NCI-H146 treated with DMSO at 0.1 percent for 48 hours (cell line): ENCODE measurements around the gene TASOR.
"Not testable (repeated sequence)": the region's sequence is repeated elsewhere in the genome, so short reads cannot be mapped to it uniquely, and the experiment has no call there.

Source experiments
- DNase-seq: peaks from one replicate; lab custom pipeline; 2025; ENCODE audit not compliant: unreplicated experiment; lab: John Stamatoyannopoulos, UW

TASOR gene, protein sequence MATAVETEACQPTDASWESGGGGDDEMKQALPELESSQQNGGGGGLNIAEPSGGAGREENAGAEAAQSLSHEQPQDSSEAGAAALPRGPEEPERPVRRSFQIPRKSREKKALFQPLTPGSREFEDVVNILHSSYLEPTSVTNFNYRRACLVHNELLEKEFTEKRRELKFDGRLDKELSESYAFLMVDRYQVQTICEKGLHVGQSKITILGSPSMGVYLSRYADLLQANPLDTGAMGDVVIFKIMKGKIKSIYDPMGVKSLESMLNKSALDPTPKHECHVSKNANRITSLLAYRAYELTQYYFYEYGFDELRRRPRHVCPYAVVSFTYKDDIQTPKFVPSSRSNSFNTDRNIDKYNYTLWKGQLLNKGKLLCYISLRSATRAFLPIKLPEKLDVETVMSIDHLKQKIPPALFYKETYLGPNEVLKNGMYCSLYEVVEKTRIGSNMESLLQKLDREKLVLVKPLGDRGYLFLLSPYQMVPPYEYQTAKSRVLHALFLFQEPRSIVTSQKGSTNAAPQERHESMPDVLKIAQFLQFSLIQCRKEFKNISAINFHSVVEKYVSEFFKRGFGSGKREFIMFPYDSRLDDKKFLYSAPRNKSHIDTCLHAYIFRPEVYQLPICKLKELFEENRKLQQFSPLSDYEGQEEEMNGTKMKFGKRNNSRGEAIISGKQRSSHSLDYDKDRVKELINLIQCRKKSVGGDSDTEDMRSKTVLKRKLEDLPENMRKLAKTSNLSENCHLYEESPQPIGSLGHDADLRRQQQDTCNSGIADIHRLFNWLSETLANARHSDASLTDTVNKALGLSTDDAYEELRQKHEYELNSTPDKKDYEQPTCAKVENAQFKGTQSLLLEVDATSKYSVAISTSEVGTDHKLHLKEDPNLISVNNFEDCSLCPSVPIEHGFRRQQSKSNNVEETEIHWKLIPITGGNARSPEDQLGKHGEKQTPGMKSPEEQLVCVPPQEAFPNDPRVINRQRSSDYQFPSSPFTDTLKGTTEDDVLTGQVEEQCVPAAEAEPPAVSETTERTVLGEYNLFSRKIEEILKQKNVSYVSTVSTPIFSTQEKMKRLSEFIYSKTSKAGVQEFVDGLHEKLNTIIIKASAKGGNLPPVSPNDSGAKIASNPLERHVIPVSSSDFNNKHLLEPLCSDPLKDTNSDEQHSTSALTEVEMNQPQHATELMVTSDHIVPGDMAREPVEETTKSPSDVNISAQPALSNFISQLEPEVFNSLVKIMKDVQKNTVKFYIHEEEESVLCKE (N-terminal part only)

DNA sequence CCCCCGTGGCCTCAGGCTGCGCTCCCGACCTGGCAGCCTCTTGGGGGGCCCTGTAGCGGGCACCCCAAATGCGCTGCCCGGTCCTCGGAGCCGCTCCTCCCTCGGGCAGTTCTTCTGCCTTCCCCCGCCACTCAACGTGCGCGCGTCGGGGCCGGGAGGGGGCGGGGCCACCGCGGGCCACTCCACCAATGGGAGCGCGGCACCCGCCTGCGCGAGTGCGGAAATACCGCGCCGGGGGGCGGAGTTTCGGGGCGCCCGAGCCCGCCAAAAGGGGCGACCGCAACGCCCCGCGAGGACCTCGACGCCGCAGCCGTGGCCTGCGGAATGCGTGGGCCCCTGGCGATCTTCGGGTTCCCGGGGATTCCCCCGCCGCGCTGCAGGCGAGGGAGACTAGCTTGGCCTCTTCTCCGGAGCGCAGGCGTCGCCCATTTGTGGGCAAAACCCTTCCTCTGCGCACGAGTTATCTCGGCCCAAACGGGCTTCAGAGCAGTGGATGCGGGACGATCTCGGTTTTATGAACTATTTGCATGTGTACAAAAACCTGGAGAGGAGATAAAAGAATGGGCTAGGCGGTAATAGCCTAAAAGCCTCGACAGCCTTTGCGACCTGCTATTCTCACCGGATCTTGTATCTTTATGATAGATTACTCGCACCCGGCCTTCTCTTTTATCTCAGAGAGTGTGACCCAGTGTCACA lies at the start of gene TASOR:
TSS of gene TASOR (minus strand) at position 144 of the 696 bp plus-strand sequence. CDS start 259 bp downstream, outside the sequence.
- DNase-seq: peak; percentile 37

DNA sequence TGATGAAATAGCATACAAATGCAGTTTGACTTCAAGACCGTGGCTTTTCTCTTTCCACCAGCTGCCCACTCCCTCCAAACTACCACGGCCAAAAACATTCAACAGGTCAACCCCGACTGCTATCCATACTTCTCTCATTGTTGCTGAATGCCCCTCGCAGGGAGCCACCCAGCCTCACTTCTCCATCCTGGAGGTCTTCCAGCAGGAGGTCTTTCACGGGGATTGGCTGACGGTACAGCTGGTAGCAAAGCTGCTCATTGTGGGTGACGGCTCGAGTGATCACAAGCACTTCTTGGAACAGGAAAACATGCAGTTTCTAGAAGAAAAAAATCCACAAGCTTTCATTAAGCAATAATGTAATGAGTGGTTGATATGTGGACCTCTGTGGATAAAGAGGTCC lies 49.0 kb upstream of the TASOR start:
- no peak for DNase-seq

DNA sequence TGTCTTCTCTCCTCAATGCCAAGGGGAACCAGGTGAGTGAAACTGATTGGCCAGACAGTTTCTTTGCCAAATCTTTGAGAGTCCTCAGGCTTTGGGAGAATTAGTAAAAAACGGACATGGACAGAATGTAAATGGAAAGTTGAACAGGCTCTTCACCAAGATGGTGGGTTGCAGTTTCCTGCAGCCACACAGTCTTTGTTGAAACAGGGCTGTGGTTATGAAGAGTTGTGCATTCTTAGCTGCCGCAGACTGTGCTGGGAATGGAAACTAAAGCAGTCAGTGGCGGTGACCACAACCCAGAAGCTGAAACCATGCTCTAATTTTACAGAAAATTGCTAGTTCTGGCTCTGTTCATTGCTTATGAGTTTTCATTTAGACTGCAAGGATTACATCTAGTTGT lies 42.1 kb upstream of the TASOR start:
- DNase-seq: no peak

DNA sequence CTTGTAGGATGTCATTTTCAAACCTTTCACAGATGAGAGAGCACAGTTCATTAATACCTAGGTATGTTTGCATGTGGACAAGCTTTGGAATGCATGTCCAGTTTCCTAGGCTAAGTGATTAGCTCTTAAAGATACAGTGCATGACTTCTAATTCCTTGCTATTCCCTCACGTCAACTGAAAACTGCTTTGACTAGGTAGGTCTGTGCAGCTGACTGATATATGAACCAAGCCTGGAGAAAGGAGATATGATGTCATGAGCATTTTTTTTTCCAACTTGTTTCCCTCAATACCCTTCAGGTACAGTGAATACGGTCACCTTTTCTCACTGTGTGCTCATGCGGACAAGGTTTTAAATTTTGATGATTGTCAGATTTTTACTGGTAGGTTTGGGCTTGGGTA lies 41.6 kb upstream of the TASOR start:
- DNase-seq: no peak

DNA sequence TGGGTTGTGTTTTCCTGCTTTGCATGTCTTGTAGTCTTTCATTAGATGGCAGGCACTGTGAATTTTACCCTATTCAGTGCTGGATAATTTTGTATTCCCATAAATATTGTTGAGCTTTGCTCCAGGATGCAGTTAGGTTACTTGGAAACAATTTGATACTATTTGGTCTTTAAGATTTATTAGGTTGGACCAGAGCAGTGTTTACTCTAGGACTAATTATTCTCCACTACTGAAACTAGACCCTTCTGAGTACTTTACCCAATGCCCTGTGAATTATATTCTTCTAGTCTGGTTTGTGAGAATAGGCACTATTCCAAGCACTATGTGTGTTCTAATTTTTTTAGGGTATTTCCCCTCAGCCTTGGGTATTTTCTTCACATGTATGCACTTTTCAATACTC lies 37.8 kb upstream of the TASOR start:
- DNase-seq: no peak

DNA sequence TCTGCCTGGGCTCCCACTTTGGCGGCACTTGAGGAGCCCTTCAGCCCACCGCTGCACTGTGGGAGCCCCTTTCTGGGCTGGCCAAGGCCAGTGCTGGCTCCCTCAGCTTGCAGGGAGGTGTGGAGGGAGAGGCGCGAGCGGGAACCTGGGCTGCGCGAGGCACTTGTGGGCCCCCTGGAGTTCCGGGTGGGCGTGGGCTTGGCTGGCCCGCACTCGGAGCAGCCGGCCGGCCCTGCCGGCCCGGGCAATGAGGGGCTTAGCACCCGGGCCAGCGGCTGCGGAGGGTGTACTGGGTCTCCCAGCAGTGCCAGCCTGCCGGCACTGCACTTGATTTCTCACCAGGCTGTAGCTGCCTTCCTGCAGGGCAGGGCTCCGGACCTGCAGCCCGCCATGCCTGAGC lies 35.7 kb upstream of the TASOR start:
- not testable (repeated sequence) for DNase-seq

DNA sequence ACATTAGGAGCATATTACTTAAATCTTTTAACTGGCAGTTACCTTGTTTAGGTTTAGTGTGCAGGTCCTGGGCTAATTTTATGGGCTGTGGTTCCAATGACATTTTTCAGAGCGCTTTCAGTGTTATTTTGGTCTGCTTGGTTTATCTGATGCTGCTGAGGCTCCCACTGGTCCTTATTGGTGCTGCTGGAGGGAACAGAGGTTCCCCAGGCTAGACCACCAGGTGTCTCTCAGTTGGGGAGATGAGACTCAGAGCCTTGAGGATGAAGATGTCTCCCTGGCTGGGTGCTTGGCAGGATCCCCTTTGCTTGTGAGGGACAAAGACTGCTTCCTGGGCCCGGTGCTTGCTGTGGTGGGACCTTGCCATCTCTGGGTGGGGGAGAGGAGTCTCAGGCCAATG lies 28.3 kb upstream of the TASOR start:
- no peak for DNase-seq

DNA sequence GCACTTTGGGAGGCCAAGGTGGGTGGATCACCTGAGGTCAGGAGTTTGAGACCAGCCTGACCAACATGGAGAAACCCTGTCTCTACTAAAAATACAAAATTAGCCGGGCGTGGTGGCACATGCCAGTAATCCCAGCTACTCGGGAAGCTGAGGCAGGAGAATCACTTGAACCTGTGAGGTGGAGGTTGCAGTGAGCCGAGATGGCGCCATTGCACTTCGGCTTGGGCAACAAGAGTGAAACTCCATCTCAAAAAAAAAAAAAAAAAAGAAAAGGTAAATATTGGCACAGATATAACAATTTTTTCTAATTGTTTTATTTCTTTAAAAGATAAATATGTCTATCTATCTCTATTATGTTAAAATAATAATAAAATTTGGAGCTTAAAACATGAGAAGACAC lies 24.3 kb upstream of the TASOR start:
- not testable (repeated sequence) for DNase-seq

DNA sequence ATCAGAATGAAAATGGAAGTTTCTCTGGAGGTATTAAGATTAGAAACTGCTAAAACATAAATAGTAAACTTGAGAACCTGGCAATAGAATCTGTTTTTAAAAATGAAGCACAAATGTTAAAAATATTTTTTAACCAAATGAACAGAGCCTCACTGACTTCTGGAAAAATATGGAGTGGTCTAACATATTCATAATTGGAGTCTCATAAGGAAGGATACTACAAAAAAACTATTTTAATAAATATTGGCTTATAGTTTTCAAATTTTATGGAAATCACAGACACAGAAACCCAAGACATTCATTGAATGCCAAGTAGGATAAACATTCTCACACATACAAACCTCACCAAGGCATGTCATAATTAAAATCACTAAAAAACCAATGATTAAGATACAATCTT lies 23.6 kb upstream of the TASOR start:
- DNase-seq: no peak

DNA sequence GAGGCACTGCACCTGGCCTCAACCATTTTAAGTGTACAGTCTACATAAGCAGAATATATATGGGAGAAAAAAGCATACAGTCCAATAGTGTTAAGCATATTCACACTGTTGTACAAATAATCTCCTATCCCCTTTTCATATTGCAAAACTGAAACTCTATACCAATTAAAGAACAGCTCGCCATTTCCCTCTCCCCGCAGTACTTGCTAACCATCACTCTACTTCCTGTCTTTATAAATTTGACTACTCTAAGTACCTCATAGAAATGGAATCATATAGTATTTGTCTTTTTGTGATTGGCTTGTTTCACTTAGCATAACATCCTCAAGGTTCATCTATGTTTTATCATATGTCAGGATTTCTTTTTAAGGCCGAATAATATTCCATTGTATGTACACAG lies 21.6 kb upstream of the TASOR start:
- DNase-seq: no peak

DNA sequence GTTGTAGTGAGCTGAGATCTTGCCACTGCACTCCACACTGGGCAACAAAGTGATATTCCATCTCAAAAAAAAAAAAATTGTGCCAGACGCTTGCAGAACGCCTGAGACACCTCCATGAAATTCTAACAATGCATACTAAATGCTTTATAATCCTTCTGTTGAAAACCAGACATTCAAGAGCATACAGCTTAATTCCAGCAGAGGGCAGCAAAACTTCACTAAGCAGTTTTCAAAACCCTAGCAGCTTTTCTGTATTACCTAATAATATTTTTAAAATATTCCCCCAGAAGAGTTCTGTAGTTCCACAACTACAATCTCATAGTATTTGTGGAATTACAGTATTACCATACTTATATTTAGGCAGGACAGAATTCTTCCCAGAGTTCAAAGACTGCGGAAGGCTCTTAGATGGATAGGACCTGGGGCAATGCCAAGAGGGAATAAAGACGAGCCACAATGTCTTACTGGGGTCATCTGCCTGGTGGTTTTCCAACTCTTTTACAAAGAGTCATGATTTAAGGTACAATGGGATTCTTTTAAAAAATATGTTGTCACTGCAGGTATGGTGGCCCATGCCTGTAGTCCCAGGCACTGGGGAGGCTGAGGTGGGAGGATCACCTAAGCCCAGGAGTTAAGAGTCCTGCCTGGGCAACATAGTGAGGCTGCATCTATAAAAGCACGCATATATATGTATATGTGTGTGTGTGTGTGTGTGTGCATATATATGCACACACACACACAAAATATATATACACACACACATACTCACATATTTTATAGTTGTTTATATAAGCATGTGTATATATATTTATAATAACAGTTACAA lies 19.6 kb upstream of the TASOR start:
- peak; percentile 7 for DNase-seq

DNA sequence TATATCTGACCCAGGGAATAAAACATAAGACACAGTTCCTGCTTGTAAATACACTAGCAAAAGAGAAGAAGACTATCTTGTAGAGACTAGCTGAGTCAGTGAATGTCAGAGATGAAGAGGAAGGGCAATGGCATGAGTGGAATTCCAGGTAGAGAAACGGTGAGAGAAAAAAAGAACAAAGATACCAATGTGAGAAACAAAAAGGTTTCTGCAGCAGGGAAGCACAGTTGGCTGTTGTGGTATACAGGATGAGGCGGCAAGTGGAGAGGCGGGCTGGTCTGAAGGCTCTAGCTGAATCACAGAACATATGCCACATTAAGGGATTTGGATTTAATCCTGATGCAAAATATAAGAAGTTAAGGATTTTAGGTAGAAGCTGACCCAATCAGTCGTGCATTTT lies 17.1 kb upstream of the TASOR start:
- no peak for DNase-seq

DNA sequence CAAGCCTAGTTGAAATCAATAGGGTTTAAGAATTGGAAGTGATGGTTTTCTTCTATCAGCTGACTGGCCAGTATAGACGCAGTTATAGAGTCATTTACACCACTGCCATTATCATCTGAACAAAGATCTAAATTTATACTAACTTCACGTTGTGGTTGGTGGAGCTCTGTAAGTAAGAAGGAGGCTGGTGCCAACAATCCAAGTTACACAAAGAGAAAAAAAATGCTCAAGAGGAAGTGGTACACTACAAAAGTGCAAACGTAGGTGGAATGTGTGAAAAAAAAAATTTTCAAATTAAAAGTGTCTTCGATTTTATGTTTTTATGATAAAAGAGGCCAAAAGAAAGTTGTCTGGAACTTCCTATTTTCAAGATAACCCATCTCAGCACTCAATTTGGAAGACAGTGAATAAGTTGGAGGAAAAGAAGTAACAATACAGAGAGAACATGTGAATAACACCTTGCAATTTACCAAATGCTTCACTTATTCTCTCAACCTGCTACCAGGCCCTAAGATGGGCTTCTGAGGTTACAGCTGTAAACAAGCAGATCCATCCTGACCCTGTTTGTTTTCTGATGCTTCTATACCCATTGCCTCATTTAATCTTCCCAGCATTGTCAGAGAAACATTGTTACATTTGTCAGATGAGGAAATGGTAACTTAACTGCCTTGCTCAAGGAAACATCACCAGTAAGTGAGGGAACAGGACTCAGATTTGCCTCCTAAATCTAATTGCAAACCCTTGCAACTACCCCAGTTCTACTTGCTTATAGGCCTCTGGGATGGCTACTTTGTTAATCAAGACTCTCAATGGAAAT lies 12.0 kb upstream of the TASOR start:
- DNase-seq: no peak

DNA sequence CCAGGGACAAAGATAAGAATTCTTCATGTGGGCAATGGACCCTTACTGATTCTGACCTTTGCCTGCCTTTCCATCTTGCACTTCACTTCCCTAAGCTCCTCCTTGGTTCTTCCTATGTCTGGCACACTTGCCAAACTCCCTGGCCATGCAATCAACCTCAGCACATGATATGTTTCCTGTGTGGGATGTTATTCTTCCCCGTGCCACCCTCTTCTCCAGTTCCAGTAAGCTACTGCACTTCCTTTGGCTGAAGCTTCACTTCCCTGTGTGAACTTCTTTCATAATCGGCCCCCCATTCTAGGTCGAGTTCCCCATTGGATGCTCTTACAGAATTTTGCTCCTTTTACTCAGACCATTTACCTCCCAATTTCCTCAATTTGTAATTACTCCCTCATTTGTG lies 10.7 kb upstream of the TASOR start:
- no peak for DNase-seq

DNA sequence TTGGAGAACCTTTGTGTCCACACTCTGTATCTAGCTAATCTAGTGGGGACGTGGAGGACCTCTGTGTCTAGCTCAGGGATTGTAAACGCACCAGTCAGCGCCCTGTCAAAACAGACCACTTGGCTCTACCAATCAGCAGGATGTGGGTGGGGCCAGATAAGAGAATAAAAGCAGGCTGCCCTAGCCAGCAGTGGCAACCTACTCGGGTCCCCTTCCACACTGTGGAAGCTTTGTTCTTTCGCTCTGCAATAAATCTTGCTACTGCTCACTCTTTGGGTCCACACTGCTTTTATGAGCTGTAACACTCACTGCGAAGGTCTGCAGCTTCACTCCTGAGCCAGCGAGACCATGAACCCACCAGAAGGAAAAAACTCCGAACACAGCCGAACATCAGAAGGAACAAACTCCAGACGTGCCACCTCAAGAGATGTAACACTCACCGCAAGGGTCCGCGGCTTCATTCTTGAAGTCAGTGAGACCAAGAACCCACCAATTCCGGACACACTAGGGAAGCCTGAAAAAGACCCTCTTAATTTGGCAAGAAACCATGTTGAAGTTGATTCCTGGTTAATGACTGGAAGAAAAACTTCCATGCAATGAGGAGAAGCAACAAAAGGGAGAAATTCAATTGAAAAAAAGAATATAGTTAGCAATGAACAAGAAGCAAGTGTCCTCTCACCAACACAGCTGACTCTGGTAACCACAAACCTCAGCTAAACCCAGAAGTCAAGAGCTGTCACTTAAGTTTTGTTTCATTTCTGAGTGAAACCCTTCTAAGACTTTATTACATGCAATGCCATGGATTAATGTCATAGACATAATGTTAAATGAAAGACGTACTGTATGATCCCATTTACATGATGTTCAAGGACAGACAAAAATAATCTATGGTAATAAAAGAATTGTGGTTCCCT lies 9.7 kb upstream of the TASOR start:
- not testable (repeated sequence) for DNase-seq

DNA sequence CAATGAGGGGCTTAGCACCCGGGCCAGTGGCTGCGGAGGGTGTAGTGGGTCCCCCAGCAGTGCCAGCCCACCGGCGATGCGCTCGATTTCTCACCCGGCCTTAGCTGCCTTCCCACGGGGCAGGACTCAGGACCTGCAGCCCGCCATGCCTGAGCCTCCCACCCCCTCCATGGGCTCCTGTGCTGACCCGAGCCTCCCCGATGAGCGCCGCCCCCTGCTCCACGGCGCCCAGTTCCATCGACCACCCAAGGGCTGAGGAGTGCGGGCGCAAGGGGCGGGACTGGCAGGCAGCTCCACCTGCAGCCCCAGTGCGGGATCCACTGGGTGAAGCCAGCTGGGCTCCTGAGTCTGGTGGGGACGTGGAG lies 8.9 kb upstream of the TASOR start:
- DNase-seq: not testable (repeated sequence)

DNA sequence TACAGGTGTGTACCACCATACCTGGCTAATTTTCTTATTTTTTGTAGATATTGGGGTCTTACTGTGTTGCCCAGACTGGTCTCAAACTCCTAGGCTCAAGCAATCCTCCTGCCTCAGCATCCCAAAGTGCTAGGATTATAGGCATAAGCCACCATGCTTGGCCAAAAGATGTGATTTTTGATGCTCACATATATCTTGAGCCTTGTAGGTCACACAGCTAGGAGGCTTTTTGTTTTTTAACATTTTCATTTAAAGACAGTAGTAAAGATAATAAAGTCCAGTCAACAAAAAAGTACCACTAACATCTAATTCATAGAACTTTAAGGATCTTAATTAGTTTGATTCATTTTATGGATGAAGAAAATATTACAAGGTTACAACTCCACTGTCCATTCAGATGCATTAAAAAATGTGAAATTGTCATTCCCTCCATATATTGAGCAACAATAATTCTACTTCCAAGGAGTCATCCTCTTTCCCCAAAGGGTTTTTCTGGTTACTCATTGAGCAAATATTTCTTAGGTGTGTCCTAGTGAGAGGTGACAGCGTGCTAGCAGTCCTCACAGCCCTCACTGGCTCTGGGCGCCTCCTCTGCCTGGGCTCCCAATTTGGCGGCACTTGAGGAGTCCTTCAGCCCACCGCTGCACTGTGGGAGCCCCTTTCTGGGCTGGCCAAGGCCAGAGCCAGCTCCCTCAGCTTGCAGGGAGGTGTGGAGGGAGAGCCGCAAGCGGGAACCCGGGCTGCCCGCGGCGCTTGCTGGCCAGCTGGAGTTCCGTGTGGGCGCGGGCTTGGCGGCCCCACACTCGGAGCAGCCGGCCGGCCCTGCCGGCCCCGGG lies 8.3 kb upstream of the TASOR start:
- no peak for DNase-seq
